NT2/D1 (cell line): Measurements from ENCODE around the gene SMCO4.

Source experiments
- YY1 ChIP-seq: IDR thresholded peaks from 2 replicates; pipeline ENCODE4 v1.6.1; 2011; ENCODE audit not compliant: insufficient read length, insufficient read depth
- ZNF274 ChIP-seq: IDR thresholded peaks from 2 replicates; pipeline ENCODE4 v1.6.1; 2011; ENCODE audit warnings: mild to moderate bottlenecking, low read depth, low read length

DNA sequence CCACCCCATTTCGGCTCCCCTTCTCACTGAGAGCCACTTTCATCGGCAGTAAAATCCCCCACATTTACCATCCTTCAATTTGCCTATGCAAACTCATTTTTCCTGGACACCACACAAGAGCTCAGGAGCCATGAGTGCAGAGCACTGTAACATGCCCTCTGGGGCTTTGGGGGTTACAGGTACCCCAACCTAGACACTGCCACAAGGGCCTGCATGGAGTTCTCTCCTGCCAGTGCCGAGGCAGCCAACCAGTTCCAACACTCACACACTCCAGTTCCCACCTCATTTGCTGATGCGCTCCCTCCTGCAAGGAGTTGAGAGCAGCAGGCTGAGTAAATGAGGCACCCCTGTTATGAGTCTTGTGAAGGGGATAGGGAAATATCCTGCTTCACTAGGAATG lies 76.1 kb downstream of the SMCO4 start:
- TF ChIP-seq YY1 (no peak), ZNF274 (no peak)
